GM18517 (cell line): ENCODE results near the gene HDAC11.
A peak's percentile ranks its signal among the peaks of the same experiment; 100 is the strongest.
"Not testable (repeated sequence)": the region's sequence is repeated elsewhere in the genome, so short reads cannot be mapped to it uniquely, and the experiment has no call there.

Source experiments
- ATAC-seq: cut with Tn5 transposase; IDR thresholded peaks from one replicate; pipeline ENCODE4 v1.9.1; 2021; ENCODE audit warnings: mild to moderate bottlenecking, moderate library complexity; ENCODE audit not compliant: unreplicated experiment

Gene HDAC11, protein sequence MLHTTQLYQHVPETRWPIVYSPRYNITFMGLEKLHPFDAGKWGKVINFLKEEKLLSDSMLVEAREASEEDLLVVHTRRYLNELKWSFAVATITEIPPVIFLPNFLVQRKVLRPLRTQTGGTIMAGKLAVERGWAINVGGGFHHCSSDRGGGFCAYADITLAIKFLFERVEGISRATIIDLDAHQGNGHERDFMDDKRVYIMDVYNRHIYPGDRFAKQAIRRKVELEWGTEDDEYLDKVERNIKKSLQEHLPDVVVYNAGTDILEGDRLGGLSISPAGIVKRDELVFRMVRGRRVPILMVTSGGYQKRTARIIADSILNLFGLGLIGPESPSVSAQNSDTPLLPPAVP

DNA sequence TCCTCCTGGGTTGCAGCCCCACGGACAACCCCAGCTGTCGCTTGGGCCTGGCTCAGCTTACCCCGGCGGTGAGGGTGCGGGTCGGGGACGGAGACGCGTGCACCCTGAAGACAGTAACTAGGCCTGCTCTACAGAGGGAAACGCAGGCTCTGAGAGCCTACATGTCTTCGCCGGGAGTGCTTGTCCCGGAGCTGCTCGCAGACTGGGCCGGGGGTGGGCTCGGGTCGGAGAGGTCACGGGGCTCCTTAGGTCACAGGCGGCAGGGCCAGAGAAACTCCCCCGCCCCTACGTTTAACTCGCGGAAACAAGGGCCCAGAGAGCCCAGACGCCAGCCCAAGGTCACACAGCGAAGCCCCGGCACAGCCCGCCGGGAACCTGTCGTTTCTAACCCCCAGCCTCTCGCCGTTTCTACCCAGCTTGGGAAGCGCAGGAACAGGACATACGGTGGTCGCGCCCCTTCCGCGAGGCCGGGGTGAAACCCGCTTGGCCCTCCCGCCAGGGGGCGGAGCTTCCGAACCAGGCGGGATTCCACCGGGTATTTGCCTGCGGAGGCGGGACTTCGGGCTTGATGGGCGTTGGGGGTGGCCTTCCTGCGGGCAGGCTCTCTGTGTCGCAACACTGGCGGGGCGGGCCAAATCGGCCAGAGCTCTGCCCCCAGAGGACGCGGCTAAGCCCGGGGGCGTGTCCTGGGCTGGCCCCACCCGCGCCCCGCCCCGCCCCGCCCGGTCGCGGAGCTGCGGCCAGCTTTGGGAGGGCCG is at the start of gene HDAC11:
Gene HDAC11, plus strand, starts transcription at position 725 of the 758 bp plus-strand sequence. CDS start 42 bp downstream, outside the sequence.
- ATAC-seq = peak; percentile 90

DNA sequence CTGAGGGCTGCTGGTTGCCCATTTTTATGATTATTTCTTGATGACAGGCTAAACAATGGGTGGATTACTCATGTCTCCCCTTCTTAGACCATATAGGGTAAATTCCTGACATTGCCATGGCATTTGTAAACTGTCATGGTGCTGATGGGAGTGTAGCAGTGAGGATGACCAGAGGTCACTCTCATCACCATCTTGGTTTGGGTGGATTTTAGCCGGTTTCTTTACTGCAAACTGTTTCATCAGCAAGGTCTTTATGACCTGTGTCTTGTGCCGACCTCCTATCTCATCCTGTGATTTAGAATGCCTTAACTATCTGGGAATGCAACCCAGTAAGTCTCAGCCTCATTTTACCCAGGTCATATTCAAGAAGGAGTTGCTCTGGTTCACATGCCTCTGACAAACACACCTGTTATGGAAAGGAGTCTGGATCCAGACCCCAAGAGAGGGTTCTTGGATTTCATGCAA is 49.7 kb upstream of the HDAC11 start:
- not testable (repeated sequence) for ATAC-seq

DNA sequence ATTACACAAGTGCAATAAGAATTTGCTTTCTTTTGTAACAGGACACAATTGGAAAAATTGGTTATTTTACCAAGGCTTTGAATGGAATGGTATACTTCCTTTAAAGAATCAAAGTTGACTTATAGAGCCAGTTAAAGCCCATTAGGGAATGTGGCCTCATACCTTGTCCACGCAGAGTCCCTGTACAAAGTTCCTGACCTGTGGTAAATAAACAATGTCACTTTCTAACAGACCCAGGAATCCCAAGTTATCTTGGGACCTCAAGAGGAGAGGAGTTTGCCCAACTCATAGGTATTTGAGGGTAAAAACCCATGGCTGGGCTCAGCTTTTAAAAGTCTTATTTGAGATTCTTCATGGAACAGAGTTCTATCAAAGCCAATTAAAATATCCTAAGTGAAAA is 48.0 kb upstream of the HDAC11 start:
- ATAC-seq = no peak

DNA sequence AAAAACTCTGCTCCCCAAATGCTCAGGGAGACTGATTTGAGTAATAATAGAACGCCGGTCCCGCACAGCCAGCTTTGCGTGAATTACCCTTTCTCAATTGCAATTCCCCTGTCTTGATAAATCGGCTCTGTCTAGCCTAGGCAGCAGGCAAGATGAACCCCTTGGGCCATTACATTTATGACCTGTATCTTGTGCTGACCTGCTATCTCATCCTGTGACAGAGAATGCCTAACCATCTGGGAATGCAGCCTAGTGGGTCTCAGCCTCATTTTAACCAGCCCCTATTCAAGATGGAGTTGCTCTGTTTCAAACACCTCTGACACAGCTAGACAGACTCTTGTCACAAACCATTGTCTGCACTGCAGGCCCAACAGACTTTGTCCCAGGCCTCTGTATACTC is 46.2 kb upstream of the HDAC11 start:
- ATAC-seq = no peak

DNA sequence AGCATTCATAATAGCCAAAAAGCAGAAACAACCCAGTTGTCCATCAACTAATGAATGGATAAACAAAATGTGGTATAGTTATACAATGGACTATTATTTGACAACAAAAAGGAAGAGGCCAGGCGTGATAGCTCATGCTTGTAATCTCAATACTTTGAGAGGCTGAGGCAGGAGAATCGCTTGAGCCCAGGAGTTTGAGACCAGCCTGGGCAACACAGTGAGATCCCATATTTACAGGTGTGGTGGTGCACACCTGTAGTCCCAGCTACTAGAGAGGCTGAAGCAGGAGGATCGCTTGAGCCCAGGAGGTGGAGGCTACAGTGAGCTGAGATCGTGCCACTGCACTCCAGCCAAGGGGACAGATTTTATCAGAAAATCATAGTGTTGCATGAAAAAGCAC is 43.9 kb upstream of the HDAC11 start:
- not testable (repeated sequence) for ATAC-seq

DNA sequence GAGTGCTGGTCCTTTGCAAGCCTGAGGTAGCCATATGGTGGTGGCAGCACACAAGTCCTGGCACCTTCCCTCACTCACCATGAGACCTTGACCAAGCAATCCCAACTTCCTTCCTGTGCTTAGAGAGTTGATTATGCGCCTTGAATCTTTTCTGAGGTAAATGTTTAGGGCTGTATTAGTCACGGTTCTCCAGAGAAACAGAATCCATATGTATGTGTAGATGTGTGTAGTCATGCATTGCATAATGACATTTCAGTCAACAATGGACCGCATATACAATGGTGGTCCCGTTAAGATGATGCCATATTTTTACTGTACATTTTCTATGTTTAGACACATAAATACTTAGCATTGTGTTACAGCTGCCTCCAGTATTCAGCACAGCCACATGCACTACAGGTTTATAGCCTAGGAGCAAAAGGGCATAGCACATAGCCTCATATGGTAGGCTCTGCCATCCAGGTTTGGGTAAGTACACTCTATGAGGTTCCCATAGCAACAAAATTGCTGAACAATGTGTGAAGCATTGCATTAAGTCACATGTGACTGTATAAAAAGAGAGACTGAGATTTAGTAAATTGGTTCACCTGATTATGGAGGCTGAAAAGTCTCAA is 39.8 kb upstream of the HDAC11 start:
- ATAC-seq = no peak

DNA sequence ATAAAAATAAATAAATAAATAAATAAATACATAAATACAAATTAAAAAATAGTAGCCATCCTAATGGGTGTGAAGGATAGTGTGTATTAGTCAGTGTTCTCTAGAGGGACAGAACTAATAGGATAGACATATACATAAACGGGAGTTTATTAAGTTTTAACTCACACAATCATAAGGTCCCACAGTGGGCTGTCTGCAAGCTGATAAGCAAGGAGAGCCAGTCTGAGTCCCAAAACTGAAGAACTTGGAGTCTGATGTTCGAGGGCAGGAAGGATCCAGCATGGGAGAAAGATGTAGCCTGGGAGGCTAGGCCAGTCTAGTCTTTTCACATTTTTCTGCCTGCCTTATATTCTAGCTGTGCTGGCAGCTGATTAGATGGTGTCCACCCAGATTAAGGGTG is 37.2 kb upstream of the HDAC11 start:
- not testable (repeated sequence) for ATAC-seq

DNA sequence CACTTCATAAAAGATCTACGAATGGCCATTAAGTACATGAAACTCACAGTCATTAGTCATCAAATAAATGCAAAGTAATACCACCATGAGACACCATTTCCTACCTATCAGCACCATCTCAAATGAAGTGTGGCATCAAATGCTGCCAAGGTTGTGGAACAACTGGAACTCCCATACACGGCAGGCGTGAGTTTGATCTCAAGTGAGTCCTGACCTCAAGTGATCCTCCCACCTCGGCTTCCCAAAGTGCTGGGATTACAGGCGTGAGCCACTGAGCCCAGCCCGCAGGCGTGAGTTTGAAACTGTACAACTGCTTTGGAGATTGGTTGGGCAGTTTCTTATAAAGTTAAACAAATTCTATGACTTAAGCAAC is 28.8 kb upstream of the HDAC11 start:
- no peak for ATAC-seq

DNA sequence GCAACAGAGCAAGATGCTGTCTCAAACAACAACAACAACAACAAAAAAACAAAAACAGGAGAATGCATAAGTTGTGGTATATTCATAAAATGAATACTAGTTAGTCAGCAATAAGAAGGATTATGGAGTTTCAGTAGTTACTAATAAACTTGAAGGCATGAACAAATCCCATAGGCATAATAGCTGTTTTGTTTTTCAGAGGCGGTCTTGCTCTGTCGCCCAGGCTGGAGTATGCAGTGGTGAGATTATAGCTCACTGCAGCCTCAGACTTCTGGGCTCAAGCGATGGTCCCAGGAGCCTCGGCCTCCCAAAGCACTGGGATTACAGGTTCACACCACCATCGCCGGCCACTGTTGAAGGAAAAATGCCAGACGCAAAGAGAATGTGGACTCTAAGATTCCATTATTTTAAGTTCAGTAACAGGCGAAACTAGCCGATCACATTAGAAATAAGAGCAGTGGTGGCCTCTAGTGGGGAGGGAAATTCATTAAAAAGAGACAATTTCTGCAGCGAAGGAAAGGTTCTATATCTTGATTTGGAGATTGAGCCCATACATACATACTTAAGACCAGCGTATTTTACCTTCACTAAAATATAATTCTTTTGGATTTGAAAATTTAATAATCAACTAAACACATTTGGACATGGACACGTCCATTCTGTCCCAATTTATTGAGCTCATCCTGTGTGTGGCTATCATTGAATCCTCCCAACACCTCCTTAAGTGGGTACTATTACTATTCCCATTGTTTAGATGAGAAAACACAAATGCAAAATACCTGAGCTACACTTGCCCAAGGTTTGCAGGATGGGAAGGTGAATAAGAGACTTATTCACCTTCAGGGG is 27.4 kb upstream of the HDAC11 start:
- no peak for ATAC-seq

DNA sequence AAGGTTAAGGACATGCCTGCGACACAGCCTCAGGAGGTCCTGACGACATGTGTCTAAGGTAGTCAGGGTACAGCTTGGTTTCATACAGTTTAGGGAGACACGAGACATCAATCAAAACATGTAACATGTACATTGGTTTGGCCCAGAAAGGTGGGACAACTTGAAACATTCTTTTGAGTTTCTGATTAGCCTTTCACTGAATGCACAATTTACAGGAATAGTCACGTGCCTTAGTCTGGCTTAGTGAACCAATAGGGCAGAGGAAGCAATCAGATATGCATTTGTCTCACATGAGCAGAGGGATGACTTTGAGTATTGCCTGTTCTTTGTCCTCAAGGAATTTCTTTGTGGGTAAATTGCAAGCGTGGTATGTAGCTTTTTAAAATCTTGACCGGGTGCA is 24.5 kb upstream of the HDAC11 start:
- ATAC-seq = no peak

DNA sequence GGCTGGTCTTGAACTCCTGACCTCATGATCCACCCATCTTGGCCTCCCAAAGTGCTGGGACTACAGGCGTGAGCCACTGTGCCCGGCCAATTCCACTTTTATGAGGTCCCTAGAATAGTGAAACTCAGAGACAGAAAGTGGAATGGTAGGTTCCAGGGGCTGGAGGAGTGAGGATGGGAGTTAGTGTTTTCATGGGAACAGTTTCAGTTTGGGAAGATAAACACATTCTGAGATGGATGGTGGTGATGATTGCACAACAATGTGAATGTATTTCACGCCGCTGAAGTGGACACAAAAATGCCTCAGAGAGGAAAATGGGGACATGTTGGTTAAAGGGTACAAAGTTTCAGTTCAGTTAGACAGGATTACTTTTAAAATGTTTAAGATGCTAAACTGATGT is 22.5 kb upstream of the HDAC11 start:
- ATAC-seq = no peak

DNA sequence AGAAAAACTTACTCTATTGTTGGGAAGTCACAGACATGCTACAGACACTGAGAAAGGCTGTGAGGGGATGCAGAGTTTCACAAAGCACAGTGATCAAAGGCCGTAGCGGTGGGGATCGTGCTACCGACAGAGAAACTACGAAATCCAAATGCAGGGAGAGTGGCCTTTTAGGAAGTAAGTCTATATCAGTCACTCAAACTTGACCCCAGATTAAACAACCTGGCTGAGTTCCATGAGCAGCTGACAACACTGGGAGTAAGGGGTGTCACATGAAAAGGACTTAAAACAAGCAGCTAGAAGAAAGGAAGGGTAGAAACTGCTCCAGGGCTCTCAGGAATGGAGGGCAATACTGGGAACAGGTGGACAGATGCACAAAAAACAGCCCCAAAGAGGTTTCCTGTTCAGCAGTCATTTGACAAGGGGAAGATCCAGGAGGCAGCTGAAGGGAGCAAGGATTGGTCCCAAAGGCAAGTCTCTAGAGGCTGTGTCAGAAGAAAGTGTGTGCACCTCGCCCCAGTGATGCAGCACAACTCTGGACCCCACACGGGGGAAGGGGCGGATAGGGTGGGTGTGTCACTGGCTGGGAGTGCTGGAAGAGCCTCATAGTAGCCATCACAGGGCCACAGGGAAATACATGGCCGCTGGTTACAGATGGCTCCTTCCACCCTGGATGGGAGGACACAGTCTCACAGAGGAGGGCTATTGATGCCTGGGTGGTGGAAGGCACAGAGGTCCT is 20.3 kb upstream of the HDAC11 start:
- ATAC-seq = no peak

DNA sequence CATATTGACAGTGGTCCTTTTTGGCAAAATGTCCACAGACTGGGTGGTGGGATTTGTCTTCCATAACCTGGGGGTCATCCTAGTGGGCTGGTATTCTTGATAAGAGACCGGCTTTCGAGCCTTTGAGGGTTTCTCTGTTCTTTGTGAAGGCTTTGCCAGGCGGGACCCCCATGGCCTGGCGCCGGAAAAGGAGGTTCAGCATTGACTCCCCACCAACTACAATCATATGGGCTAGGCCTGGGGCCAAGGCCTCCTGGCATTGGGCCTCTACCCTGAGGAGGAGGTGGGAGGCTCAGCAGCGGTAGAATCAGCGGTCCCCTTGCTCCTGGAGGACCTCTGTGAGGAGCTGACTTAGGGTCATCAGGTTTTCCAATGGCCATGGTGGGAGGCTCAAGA is 19.8 kb upstream of the HDAC11 start:
- ATAC-seq = no peak

DNA sequence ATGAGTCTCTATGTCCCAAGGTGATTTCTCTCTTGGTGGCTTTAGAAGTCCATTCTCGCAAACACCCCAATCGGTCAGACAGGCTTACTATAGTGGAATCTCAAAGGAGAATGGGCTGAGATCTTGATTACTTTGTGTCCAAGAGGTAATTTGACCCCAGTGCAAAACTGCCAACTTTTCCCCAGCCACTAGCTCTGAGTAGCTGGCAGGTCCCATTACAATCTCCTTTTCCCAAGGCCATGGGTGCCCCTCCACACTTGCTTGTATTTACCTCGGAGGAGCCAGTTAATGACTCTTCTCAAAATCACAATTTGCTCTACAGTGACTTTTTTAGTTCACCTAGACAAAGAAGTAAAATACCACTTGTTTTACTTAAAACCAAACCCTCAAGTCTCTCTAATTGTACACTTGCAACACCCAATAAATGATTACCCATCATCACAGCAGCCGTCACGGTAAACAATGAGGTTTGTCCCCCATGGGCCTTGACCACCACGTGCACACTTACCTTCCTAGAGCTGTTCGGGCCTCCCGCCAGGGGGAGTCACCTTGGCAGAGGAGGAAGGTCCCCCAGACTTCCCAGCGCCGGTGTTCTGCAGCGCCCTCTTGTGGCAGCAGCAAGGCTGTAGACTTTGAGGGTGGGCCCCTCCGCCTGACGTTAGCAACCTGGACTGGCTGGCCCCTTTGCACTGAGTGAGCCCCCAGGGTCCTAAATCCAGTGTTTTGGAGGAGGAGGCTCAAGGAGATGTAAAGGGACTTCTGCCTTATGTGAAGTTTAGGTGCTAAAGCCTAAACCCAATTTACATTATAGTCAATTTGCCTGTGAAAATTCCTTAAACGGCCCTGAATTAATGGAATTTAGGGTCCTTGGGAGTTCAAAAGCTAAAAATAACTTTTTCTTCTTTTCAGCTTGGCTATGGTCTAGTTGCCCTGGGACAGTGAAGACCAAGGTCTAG is 18.7 kb upstream of the HDAC11 start:
- no peak for ATAC-seq

DNA sequence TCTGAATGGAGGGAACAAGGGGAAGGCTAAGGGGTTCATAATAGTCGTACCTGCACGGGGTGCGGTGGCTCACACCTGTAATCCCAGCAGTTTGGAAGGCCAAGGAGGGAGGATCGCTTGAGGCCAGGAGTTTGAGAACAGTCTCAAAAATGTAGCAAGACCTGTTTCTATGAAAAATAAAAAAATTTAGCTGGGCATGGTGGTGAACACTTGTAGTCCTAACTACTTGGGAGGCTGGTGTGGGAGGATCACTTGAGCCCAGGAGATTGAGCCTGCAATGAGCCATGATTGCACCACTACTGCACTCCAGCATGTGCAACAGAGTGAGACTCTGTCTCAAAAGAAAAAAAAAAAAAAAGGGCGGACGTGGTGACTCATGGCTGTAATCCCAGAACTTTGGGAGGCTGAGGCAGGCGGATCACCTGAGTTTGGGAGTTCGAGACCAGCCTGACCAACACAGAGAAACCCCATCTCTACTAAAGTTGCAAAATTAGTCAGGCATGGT is 17.9 kb upstream of the HDAC11 start:
- ATAC-seq = no peak

DNA sequence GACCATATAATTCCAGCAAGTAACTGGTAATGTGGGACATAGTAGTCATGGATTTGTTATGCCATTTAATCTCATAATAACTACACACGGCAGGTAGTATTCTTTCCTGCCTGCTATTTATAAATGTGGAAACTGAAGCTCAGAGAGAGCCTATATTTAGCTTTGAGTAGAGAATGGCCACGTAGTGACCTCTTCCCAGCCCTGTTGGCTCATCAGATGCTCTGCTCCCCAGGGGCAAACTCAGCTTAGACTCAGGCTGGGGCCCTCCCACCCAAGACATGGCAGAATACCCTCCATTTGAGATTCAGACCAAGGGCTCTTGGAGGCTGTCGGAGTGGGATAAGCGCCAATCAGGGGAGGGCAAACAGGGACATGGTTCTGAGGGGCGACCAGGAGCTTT is 17.3 kb upstream of the HDAC11 start:
- ATAC-seq = no peak

DNA sequence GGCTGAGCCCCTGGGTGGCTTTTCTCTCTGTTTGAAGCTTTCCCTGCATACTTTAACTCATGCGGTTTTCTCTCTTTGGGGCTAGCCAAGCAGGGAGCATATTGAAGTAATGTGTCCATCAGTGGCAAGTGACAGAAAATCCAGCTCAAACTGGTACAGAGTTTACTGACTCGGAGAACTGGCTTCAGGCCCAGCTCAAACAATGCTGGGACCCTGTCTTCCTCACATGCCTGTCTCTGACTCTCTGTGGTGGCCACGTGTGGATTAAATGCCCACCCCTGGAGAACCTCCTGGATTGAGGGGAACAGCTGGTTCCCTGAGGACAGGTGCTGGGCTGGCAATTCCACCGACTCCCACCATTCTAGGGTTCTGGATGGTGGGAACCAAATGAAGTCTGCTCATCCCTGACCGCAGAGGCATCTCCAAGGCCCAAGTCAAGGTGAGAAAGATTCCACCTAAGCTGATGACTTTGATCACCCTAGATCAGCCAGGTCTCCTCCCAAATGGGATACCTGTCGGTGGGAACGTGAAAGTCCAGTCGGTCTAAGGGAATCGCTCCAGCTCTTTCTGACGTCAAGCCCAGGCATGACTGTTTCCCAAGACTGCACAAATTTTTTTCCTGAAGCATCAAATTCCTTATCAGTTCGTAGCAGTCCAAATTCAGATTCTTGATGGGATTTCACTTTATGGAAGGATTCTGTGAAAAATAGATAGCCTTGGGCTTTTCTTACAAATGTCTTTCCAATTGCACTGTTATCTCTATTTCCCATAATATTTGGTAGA is 16.3 kb upstream of the HDAC11 start:
- no peak for ATAC-seq

DNA sequence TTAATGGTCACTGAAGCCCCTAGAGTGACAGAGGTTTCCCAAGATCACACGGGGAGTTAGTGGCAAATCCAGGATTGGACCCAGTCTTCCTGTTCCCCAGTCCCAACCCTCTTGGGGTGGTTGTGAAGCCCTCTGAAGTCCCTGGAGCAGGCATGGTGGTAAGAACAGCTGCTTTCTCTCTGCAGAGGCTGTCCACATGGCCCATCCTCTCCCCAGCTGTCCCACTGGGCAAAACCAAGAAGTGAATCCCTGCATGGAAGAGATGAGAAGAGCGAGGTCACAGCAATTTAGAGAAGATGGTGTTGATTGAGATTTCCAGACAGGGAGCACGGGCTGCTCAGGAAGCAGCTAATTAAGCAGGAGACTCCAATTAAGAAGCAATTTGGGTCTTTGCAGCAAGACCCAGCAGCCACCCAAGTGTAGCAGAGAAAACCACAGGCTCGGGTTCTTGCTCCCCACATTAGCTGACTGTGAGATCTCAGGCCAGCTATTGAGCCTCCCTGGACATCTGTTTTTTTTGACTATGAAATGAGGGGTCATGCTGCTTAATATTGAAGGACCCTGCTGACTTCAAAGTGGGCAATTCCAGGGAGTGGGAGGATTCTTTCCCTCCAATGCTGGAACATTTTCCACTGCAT is 14.8 kb upstream of the HDAC11 start:
- ATAC-seq = no peak
